Measurements from ENCODE around the gene CFAP43.

Gene CFAP43

DNA sequence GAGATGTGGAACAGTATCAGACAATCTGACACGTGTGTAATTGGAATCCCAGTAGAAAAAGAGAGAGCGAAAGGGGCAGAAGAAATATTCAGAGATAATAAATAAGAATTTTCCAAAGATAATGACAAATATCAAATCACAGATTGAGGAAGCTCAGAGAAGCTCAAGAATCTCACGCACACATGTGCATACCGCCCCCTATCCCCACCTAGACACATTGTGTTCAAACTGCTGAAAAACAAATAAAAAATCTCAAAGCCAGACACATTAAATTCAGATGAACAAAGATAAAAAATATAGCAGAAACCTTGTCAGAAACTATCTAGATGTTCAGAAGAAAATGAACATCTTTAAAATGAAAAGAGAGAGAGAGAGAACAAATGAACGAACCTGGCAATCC lies 92.9 kb downstream of the CFAP43 start:
- no peak for DNase-seq (ENCODE audit: low spot score)

DNA sequence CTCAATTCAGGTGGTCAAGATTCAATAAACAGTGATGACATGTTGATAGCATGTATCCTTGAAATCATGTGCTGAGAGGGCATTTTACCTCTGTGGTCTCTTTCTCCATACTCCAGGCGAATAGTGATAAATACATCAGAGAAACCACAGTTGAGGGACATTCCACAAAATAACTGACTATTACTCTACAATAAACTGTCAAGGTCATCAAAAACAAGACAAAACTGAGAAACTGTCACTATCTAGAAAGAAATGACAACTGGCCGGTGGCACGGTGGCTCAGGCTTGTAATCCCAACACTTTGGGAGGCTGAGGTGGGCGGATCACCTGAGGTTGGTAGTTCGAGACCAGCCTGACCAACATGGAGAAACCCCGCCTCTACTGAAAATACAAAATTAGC lies 94.0 kb downstream of the CFAP43 start:
- DNase-seq (ENCODE audit: low spot score) = no peak

DNA sequence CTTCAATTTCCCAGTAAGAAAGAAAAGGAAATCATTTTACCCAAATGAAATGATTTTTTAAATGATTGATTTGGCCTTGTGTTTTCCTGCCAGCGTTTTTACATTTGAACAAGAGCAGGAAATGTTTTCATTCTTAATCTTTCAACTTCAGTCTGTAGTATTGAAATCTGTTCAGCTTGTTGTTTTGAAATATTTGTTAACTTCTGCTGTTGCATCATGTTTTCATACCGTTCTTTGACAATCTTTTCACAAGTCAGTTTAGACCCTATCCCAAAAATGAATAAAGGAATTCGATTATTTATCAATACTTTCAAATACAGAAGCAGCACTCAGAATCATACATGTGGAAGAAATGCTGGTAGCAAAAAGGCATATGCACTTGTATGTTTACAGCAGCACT lies 102.1 kb downstream of the CFAP43 start:
- no peak for DNase-seq (ENCODE audit: low spot score)

DNA sequence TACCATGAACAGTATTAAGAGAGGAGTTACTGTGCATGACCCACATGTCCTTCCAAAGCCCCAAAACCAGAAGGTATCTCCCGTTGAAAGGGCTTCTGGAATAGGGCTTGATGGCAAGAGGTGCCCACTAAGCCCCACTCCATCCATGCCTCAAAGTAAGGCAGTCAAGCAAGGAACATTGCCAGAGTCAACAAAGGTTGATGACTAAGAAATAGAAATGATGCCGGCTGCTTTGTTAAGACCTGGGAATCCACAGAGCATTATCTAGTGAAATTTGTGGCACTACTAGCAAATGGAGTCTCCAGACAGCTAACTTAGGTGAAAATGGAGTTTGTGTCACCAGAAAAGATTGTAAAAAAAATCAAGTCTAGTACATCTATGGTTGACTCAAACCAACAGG lies 104.0 kb downstream of the CFAP43 start:
- DNase-seq (ENCODE audit: low spot score) = peak; percentile 45

DNA sequence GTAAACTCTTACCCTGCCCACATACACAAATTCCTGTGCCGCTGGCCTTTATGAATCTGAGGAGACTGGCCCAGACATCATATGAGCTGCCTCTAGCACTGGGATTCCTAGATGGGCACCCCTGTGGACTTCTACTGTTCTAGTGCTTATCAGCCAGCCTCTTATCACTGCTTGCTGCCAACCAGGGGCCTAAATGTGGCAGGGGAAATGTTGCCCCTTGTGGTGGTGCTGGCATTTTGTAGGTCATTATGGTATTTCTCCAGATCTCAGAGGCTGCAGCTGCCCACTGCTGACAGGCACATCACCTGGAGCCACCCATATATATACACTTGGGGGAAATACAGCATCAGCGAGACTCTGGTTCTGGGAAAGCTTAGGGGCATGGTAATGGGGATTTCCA lies 104.8 kb downstream of the CFAP43 start:
- DNase-seq (ENCODE audit: low spot score) = peak; percentile 19

DNA sequence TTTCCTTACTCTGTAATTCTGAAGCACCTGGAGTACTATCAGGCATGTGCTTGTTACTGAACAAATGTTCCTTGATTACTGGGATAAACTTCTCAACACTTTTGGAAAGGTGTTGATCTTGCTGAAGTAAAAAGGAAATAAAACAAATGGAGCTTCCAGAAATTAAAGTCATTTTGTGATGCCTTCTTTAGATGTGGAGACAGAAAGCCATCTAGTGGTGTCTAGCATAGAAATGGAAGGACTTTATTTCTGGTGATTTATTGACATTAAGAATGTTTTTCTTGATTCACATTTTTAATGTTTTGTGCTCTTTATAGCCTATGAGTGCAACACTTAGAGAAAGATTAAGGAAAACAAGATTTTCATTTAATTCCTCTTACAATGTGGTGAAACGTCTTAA lies 108.8 kb downstream of the CFAP43 start:
- DNase-seq (ENCODE audit: low spot score) = peak; percentile 27

DNA sequence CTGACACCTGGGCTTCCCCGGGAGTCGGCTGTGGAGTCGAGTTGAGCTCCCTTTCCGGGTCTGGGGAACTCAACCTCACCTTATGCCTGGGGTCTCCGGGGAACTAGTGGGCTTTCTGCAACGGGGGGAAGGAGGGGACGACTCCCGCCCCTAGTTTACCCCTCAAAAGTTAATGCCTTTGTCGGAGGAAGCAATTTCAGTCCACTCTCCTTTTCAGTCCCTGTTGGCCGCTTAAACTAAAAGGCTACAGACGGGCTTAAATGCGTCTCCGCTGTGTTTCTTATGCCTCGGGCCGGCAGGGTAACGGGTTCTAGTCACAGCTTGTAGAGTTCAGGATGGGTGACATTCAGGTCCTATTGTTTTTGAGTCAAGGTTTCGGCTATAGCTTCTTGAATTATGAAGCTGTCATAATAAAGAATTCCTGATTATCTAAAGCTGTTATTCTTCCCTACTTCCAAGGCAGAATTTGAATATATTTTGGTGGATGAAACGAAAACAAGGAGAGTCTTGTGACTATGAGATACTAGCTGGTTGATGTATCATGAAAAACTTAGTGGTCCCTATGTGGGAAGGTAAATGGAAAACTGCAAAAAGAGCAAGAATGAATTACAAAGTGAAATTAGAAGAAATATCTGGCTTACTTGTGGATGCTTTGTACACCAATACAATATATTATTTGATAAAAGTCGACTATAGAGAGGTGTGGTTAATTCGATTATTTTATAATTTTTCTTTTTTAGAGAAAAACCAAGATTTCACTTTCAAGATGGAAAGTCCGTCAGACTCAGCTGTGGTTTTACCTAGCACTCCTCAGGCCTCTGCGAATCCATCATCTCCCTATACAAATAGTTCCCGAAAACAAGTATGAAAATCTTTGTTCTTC lies 109.7 kb downstream of the CFAP43 start:
- DNase-seq (ENCODE audit: low spot score) = peak; percentile 33

DNA sequence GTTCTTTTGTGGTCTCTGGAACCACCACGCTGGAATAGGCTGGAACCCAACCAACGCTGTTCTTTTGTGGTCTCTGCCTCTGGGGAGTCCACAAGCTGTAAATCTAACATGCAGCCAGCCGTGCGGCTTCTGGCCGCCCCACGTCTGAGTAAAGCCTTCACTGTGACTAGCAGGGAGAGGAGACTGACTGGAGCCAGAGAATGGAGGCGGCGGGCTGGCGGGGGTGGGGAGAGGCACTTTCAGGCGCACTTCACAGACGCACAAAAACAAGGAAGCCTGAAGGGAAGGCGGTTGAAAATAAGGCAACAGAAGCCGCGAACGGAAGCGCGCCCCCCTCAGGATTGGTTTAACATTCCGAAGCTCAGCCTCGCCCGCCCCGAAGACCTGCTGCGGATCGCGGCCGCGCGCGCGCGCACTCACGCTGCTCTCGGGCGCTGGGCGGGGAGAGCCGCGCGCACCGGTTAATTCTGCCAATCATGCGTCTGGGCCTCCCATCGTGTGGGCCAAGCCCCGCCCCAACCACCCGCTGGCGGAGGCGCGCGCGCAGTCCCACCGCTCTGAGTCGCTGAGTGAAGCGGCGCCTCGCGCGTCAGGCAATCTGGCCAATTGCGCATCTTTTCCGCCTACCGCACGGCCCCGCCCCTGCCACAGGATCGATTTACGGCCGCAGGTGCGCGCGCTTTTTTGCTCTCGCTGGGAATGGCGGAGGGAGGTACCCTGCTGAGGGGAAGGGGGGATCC lies 110.5 kb downstream of the CFAP43 start, which contains the start of gene SFR1:
Gene SFR1, plus strand, starts transcription at position 687 of the 740 bp plus-strand sequence. Its CDS starts 13 bp downstream, at position 700.
- peak; percentile 99 for DNase-seq (ENCODE audit: low spot score)

DNA sequence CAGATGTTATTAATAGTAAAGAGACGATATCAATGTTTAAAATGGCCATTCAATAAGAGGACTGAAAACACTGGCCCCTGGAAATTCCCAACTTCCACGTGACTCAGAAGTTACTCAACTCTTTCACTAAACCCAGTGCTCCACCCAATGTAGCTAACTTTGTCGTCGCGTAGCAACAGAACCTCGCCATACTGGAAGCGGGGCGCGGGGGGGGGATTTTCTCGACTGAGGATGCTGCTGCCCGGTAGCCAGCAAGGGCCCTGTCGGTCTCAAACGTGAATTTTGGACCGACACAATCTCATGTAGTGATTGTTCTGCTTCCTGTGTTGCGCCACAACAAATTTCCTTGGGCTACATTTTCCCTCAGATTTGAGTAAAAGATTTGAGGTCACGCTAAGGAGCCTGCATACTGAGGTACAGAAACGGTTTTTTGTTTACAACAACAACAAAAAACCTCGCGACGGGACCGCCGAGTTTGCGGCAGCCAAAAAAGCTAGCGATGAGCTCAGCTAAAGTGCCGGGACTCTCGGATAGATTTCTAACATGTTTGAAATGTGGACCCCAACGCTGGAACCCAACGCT lies 111.2 kb downstream of the CFAP43 start:
- peak; percentile 98 for DNase-seq (ENCODE audit: low spot score)

DNA sequence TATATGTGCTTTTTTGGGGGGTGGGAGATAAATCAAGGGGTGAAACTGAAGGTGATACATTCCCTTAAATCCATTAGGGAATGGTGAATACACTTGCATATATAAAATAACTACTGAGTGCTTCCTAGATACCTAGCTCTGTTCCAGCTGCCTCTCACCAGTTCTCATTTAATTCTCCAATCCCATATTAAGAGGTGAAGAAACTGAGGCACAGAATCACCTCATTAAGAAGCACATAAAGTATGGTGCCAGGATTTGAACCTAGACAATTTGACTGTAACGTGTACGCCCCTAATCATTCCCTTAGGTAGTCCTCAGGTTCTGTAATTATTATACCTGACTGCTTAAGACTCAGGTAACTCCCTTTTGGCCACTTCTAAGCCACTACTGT lies 111.7 kb downstream of the CFAP43 start:
- no peak for DNase-seq (ENCODE audit: low spot score)

DNA sequence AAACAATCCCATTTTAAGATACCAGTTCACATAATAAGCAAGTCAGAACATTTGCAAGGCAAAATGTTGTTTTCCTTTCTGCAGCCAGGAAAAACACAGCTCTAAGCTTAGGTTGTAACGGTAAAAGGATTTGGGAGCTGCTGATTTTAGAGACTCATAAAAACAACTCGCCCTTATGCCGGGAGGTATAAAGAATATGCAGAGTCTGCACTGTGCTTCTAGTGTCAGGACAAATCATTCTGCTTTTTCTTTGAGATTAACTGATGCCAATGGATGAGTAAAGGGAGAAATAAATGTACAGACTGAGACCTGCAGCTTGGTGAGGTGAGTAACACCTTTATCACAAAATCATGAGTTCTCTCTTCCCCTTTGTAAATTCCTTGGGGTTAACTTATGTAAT lies 112.2 kb downstream of the CFAP43 start:
- DNase-seq (ENCODE audit: low spot score) = peak; percentile 34

DNA sequence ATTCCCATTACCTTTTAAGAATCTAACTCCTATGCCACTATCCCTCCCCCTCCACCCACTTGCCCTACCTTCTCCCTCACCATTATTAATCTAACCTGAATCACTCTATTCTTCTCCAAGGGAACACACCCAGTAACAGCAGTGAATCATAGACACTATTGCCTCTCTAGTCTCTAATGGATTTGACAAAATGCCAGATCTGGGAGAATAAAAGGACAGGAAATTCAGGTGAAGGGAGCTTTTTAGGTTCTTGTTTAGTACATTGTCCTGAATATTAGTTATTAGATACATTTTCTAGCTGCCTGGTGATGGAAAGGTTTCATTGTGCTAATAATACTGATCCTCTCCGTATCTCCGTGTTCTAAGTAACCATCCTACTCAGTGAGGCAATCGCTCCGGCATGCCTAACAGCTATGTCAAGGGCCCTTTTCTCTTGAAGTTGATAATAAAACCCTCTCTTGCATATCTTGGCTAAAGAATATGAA lies 114.3 kb downstream of the CFAP43 start:
- DNase-seq (ENCODE audit: low spot score) = peak; percentile 93

DNA sequence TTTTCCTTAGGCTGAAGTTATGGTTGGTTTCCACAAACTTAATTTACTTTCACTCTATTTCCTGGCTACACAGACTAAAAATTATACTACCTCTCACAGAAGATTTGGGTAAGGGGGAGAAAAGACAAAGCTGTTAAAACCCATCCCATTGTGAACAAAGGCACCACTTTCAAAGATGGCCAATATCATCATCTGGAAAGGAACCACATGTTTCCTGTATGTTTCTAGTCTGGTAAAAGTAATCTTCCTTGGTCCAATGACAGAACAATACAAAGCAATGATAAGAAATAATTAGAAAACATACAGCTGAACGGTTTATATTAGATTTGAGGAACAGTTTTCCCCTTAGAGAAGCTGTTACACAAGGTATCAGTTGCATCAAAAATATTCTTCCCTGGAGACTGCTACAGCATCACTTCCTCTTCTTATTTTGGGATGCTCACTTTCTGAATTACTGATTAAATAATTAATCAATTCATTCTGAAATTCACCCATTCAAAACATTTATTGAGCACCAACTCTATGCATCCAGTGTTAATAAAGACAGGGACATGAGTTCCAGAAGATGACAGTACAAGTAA lies 118.7 kb downstream of the CFAP43 start:
- DNase-seq (ENCODE audit: low spot score) = no peak

DNA sequence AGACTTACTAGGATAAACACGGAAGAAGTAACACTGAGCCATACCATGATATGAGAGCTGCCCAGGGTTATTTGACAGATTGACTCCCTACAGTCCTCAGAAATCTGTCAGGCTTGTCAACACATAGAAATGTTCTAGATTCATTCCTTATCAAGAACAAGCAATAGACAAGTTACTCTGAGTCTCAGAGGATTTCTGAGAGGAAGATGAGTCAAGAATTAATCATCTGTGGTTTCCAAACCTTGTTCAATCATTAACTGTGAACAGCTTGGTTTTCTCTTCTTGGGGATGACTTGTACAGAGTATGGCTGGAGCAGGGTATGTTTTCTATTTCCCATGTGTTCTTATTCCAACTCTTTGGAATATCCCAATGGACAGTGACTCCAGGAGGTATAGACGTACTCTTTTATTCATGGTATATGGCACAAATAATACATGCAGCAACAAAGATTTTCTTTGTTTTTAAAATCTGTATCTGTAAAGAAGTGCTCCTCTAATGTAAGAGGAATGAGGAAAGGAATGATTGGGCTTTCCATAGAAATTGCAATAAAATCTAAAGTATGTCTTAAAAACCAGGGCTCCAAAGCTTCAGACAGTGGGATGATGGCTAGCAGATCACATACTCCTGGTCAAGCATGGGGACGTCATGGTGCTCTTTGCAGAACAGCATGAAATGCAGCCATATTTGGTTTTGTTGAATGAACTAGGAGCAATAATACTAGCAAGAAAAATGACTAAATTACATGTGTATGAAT lies 122.1 kb downstream of the CFAP43 start:
- peak; percentile 97 for DNase-seq (ENCODE audit: low spot score)

DNA sequence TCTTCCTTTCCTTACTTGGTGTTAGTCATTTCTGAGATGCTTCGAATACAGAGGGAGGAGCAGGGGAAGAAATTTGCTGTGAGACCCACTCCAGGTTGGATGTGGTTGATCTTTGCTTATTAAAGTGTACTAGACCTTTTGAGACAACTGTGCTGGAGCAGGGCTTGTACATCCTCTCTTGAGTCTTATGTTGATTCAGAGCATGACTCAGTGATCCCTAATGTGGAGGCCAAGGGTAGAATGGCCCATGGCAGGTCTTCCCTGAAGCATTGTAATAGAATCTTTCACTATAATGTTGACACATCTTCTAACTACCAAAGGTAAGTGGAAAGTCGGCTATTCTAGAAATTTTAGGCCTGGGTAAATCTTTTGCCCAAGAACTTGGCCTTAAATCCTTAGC lies 127.2 kb downstream of the CFAP43 start:
- peak; percentile 74 for DNase-seq (ENCODE audit: low spot score)

DNA sequence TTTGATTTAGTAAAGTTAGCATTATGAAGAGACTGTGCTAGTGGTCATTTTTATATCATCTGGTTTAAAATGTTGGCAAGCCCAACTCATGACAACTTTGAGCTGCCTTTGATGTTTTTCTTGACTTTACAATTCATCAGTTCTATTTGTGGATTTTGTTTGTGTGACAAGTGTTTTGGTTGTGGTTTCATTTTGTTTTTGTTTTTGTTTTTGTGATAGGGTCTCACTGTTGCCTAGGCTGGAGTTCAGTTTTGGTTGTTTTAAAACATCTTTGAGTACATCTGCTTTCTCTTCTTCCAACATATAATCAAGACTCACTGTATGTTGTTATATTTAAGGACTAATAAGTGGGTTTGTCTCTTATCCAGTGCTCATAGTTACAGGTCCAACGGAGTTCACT lies 127.7 kb downstream of the CFAP43 start:
- DNase-seq (ENCODE audit: low spot score) = no peak

DNA sequence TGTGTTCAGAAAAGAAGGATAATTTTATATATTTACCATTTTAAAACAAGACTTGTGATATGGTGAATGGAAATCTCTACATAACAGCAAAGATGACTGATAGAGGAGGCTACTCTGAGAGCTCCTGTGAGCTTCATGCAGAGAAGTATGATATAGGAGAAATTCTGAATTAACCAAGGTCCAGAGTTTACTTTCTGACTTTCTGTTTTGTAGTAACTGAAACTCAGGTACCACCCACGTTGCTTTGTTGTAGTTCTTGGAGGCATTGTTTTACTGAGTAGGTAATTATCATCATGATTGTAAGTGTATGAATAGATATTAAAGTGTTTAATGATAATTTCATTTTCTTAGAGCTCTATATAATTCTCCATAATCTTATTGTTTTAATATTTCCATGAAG lies 128.2 kb downstream of the CFAP43 start:
- DNase-seq (ENCODE audit: low spot score) = no peak

DNA sequence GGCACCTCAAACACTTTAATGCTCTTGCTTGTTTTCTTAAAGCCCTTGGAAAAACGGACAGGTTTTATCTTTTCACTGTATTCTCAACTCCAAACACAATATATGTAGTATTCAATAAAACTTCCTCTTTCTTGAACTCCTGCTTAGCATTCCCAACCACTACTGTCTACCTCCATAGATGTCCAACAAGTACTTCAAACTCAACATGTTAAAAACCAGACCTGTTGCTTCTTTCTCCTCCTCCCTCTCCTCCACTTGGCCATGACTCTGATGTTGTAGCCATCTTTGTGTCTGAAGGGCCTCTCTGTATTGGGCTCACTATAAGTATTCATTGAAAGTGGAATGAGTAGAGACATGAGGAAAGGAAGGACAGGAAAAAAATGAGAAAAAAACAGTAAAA lies 130.3 kb downstream of the CFAP43 start:
- DNase-seq (ENCODE audit: low spot score) = no peak

DNA sequence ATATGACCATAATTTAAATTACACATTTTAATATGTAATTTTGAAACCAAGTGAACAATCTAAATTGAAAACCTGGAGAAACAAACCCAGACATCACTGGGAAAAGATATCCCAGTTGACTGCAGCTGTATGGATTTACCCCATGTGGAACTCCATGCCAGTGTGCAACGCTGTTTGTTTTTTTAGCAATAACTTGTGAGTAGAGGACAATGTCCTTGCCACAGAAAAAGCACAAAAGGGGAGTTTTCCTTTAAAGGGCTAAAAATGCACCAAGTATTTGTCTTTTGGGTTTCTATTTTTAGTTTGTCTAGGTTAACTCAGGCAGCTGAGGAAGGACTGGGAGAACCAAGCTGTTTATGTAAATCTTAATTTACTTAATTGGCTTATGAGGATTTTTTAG lies 131.4 kb downstream of the CFAP43 start:
- no peak for DNase-seq (ENCODE audit: low spot score)

DNA sequence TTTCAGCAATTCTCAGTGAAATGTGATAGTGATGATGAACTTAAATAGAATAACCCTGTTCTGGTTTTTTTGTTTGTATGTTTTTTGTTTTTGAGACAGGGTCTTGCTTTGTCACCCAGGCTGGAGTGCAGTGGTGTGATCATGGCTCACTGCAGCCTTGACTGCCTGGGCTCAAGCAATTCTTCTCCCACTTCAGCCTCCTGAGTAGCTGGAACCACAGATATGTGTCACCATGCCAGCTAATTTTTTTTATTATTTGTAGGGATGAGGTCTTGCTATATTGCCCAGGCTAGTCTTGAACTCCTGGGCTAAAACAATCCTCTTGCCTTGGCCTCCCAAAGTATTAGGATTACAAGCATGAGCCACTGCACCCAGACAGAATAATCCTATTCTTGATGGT lies 132.2 kb downstream of the CFAP43 start:
- no peak for DNase-seq (ENCODE audit: low spot score)

DNA sequence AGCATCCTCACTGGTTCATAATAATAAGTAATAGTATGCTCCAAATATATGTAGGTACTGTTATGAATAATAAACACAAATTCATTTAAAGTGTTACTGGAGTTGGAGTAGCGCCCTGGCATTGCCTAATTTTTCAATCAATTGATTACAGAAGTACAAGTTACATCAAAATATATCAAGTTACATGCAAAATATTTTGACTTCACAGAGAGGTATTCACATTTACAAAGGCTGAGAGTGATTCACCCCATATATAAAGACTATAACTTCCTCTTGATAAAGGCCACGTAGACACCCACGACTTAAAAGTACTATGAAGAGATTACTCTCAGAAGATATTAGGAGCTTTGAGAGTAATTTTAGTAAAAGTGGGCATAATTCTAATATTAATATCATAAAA lies 132.9 kb downstream of the CFAP43 start:
- no peak for DNase-seq (ENCODE audit: low spot score)
